PFSK-1 (cell line): ENCODE measurements around the gene MYLIP.

ENCODE experiments used
- FOXP2 ChIP-seq: optimal IDR thresholded peaks from 2 replicates; pipeline ENCODE3; 2011; ENCODE audit warnings: borderline replicate concordance, control low read depth, inconsistent platforms; ENCODE audit not compliant: insufficient read depth; ENCODE audit errors: extremely low read length, extremely low read depth
- POLR2AphosphoS5 ChIP-seq: IDR thresholded peaks from 2 replicates; pipeline ENCODE4 v1.6.1; 2012; ENCODE audit warnings: low read depth, mild to moderate bottlenecking, control low read depth, low read length, moderate library complexity
- REST ChIP-seq, 2 experiments: IDR thresholded peaks; 2 replicates each; pipeline versions ENCODE4 v1.6.1 to v1.8.0; 2011 to 2012; ENCODE audit warnings: low read depth in 2 of 2, low read length in 2 of 2, control low read depth in 1 of 2, inconsistent platforms in 1 of 2, mild to moderate bottlenecking in 1 of 2, moderate library complexity in 1 of 2; ENCODE audit not compliant: insufficient read depth in 1 of 2
- SIN3A ChIP-seq: IDR thresholded peaks from 2 replicates; pipeline ENCODE4 v1.6.1; 2012; ENCODE audit warnings: mild to moderate bottlenecking, low read length, moderate library complexity, borderline replicate concordance; ENCODE audit not compliant: insufficient read depth
- TAF1 ChIP-seq: IDR thresholded peaks from 2 replicates; pipeline ENCODE4 v1.6.1; 2012; ENCODE audit warnings: low read length, control low read depth, borderline replicate concordance; ENCODE audit not compliant: insufficient read depth

Gene MYLIP

GRCh38 chr6:16124198-16125180 is 4.4 kb upstream of the MYLIP start:
- TF ChIP-seq FOXP2 = no peak
- TF ChIP-seq REST (IDR thresholded peaks at IDR 0.05; ENCODE audit: insufficient read depth in 1 of 2, low read depth in 2 of 2, low read length in 2 of 2) = no peak
- TF ChIP-seq SIN3A = no peak
- TF ChIP-seq TAF1 = no peak
- no peak for TF ChIP-seq POLR2AphosphoS5

- no peak for TF ChIP-seq SIN3A
- TF ChIP-seq POLR2AphosphoS5 = no peak
- TF ChIP-seq TAF1 = no peak
- TF ChIP-seq REST (IDR thresholded peaks at IDR 0.05; ENCODE audit: insufficient read depth in 1 of 2, low read depth in 2 of 2, low read length in 2 of 2) = no peak
These were observed 2.8 kb upstream of the MYLIP start for GRCh38 chr6:16126056-16126455.

GRCh38 chr6:16126861-16127260 is 2.0 kb upstream of the MYLIP start:
- TF ChIP-seq SIN3A (no peak), FOXP2 (no peak), REST (IDR thresholded peaks at IDR 0.05; ENCODE audit: insufficient read depth in 1 of 2, low read depth in 2 of 2, low read length in 2 of 2) (no peak), TAF1 (no peak), POLR2AphosphoS5 (no peak)

GRCh38 chr6:16127471-16127870 is 1.4 kb upstream of the MYLIP start:
- no peak for TF ChIP-seq POLR2AphosphoS5
- TF ChIP-seq SIN3A = no peak
- no peak for TF ChIP-seq REST (IDR thresholded peaks at IDR 0.05; ENCODE audit: insufficient read depth in 1 of 2, low read depth in 2 of 2, low read length in 2 of 2)
- no peak for TF ChIP-seq TAF1
- TF ChIP-seq FOXP2 = no peak
